ENCODE measurements around the gene LILRA2.
"Not testable (repeated sequence)": the region's sequence is repeated elsewhere in the genome, so short reads cannot be mapped to it uniquely, and the experiment has no call there.

Gene LILRA2

DNA sequence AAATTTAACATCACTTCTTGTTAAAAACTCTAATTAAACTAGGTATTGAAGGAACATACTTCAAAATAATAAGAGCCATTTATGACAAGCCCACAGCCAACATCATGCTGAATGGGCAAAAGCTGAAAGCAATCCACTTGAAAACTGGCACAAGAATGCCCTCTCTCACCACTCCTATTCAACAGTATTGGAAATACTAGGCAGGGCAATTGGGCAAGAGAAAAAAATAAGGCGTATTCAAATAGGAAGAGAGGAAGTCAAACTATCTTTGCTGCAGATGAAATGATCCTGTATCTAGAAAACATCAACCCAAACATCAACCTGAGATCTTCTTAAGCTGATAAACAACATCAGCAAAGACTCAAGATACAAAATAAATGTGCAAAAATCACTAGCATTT, 41.1 kb downstream of the LILRA2 start:
- Mint-ChIP-seq H3K36me3 (no peaks in the 10 kb centered on the region), H3K4me1 (ENCODE audit: low read depth) (no peaks in the 10 kb centered on the region), H3K4me3 (no peak overlapping the region), H3K27ac (no peak overlapping the region), H3K27me3 (peaks cover 5% of the 10 kb centered on the region), H3K9me3 (ENCODE audit: low read depth) (no peaks in the 10 kb centered on the region)

DNA sequence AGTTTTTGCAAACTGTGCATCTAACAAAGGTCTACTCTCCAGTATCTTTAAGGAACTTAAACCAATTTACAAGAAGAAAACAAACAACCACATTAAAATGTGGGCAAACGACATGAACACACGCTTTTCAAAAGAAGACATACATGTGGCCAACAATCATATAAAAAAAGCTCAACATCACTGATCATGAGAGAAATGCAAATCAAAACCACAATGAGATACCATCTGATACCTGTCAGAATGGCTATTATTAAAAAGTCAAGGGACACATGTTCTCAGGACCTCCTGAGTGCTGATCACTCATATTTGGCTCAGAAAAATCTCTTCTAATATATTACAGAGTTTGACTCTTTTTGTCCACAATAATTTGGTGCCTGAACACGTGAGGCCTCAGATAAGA, 42.5 kb downstream of the LILRA2 start:
- no peaks in the 10 kb centered on the region for H3K36me3 Mint-ChIP-seq
- H3K4me3 Mint-ChIP-seq = no peak overlapping the region
- H3K9me3 Mint-ChIP-seq (ENCODE audit: low read depth) = no peaks in the 10 kb centered on the region
- H3K27me3 Mint-ChIP-seq = peaks cover 5% of the 10 kb centered on the region
- H3K27ac Mint-ChIP-seq = no peak overlapping the region
- H3K4me1 Mint-ChIP-seq (ENCODE audit: low read depth) = no peaks in the 10 kb centered on the region

GRCh38 chr19:54616821-54617560, 43.4 kb downstream of the LILRA2 start:
- Mint-ChIP-seq H3K4me1 (ENCODE audit: low read depth) (no peaks in the 10 kb centered on the region), H3K4me3 (no peak overlapping the region), H3K27ac (no peak overlapping the region), H3K36me3 (no peaks in the 10 kb centered on the region), H3K9me3 (ENCODE audit: low read depth) (no peaks in the 10 kb centered on the region), H3K27me3 (peaks cover 6% of the 10 kb centered on the region)

- Mint-ChIP-seq H3K4me1 (ENCODE audit: low read depth) (no peaks in the 10 kb centered on the region), H3K36me3 (no peaks in the 10 kb centered on the region), H3K9me3 (ENCODE audit: low read depth) (no peaks in the 10 kb centered on the region), H3K27me3 (peaks cover 2% of the 10 kb centered on the region), H3K27ac (no peak overlapping the region), H3K4me3 (no peak overlapping the region)
Measured at GRCh38 chr19:54620464-54620863, 46.9 kb downstream of the LILRA2 start.

- Mint-ChIP-seq H3K27ac (no peak overlapping the region), H3K4me3 (no peak overlapping the region), H3K9me3 (ENCODE audit: low read depth) (no peaks in the 10 kb centered on the region), H3K27me3 (peaks cover 9% of the 10 kb centered on the region), H3K36me3 (no peaks in the 10 kb centered on the region), H3K4me1 (ENCODE audit: low read depth) (no peaks in the 10 kb centered on the region)
Measured at GRCh38 chr19:54622431-54622830, 48.8 kb downstream of the LILRA2 start.

DNA sequence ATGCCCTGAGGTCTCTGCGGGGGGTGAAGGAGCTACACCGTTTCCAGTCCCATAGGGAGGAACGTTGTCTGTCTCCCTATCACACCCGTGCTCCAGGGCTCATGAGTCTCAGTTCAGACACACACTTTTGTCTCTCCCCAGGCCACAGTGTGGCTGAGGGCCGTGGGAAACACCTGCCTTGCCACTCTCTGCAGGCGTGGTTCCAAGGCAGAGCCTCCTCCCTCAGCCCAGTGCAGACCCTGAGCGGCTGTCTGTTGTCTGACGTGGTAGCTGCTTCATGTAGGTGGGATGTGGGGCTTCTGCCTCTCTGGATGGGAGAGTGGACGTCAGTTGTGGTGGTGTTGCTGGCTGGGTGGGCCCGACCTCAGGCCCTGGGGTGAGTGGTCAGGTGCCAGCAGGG, 50.6 kb downstream of the LILRA2 start:
- not testable (repeated sequence) for H3K4me1 Mint-ChIP-seq (ENCODE audit: low read depth); H3K4me3 Mint-ChIP-seq; H3K9me3 Mint-ChIP-seq (ENCODE audit: low read depth); H3K36me3 Mint-ChIP-seq; H3K27ac Mint-ChIP-seq
- H3K27me3 Mint-ChIP-seq = peaks cover 14% of the 10 kb centered on the region

DNA sequence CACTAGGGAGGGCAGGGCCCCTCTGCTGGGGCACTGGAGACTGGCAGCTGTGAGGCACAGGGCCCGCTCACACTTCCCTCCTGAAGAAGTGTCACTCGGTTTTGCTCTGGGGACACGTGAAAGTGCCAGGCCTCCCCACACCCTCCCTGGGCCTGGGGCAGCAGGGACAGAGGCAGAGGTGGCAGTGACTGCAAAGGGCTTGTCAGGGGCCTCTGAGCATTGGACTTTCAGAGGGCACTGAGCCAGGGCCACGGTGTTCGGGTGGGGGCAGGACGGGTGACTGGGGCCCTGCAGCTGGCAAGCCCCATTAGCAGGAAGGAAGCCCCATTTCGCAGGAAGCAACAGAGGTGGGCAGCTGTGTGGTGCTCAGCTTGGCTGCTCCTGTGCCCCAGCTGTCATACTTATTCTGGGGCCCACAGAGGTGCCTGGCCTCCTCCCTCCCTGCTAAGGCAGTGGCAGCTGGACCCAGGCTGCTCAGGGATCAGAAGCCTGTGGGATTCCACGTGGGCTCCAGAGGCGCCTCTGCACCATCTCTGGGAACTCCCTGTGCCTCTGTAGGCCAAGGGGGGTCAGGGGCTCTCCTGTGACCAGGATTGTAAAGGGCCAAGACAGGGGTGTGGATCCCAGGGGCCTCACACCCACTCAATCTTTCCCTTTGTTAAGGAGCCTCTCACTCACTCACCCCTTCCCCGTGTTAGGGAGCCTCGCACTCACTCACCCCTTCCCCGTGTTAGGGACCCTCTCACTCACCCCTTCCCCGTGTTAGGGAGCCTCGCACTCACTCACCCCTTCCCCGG, 51.5 kb downstream of the LILRA2 start:
- H3K27ac Mint-ChIP-seq; H3K9me3 Mint-ChIP-seq (ENCODE audit: low read depth); H3K36me3 Mint-ChIP-seq; H3K4me1 Mint-ChIP-seq (ENCODE audit: low read depth); H3K4me3 Mint-ChIP-seq: not testable (repeated sequence)
- peaks cover 19% of the 10 kb centered on the region for H3K27me3 Mint-ChIP-seq

DNA sequence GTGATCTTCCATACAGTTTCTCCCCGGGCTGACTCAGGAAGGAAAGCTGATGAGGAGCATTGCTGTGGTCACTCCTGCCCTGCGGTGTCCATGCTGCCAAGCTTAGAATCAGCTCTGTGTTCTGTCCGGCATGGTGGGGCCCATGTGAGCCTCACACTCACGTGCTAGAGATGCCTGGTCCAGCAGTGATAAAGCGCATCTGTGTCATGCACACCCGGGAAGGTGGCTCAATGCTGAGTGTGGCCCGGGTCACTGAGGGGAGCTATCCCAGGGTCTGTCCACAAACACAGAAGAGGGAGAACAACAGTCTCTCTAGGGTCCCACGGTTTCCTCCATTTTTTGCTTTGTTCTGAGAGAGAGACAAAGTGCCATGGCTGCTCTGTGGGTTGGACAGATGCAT, 53.2 kb downstream of the LILRA2 start:
- Mint-ChIP-seq H3K9me3 (ENCODE audit: low read depth) (no peaks in the 10 kb centered on the region), H3K27me3 (peaks cover 18% of the 10 kb centered on the region), H3K27ac (no peak overlapping the region), H3K36me3 (no peaks in the 10 kb centered on the region), H3K4me1 (ENCODE audit: low read depth) (no peaks in the 10 kb centered on the region), H3K4me3 (no peak overlapping the region)

DNA sequence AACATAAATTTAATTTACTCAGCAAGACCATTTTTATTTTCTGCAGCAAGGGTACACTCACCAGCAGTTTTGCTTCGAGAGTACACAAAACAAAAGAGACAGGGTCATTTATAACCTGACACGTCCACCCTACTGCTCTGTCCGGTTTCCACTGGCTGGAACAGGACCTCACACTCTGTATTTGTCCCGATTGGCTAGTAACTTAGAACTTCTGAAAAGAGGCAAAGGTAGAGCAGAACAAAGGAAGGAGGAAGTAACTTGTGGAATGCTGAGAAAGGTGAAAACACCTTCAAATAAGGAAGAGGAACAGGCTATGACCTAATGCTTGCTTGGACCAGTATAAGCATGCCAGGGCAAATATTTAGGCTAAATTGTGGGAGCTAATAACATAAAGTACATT, 54.3 kb downstream of the LILRA2 start:
- H3K36me3 Mint-ChIP-seq; H3K9me3 Mint-ChIP-seq (ENCODE audit: low read depth); H3K27ac Mint-ChIP-seq; H3K4me3 Mint-ChIP-seq; H3K4me1 Mint-ChIP-seq (ENCODE audit: low read depth): not testable (repeated sequence)
- H3K27me3 Mint-ChIP-seq = peaks cover 20% of the 10 kb centered on the region

- H3K9me3 Mint-ChIP-seq (ENCODE audit: low read depth); H3K36me3 Mint-ChIP-seq; H3K4me1 Mint-ChIP-seq (ENCODE audit: low read depth); H3K27ac Mint-ChIP-seq; H3K4me3 Mint-ChIP-seq: not testable (repeated sequence)
- peaks cover 20% of the 10 kb centered on the region for H3K27me3 Mint-ChIP-seq
Measured at GRCh38 chr19:54630262-54630661, 56.7 kb downstream of the LILRA2 start, which contains the start of gene LILRB1. TSS of gene LILRB1 (plus strand) at chr19:54630484. CDS start at chr19:54631074, 590 bp downstream.

DNA sequence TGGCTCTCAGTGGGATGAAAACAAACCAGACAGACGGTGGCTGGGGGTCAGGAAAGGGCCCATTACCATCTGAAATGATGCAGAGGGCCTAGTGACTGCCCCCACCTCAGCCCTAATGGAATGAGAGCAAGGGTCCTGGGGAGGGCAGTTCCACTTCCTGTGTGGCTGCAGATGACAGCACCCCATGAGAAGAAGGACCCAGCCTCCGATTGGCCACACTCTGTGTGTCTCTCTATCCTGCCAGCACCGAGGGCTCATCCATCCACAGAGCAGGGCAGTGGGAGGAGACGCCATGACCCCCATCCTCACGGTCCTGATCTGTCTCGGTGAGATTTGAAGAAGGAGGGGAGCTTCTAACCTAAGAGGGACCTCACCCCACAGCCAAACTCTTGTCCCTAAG, 57.2 kb downstream of the LILRA2 start:
- H3K9me3 Mint-ChIP-seq (ENCODE audit: low read depth) = no peaks in the 10 kb centered on the region
- H3K27ac Mint-ChIP-seq = no peak overlapping the region
- peaks cover 20% of the 10 kb centered on the region for H3K27me3 Mint-ChIP-seq
- H3K4me3 Mint-ChIP-seq = no peak overlapping the region
- no peaks in the 10 kb centered on the region for H3K4me1 Mint-ChIP-seq (ENCODE audit: low read depth)
- H3K36me3 Mint-ChIP-seq = no peaks in the 10 kb centered on the region

- H3K36me3 Mint-ChIP-seq; H3K9me3 Mint-ChIP-seq (ENCODE audit: low read depth); H3K4me1 Mint-ChIP-seq (ENCODE audit: low read depth); H3K27ac Mint-ChIP-seq; H3K4me3 Mint-ChIP-seq: not testable (repeated sequence)
- H3K27me3 Mint-ChIP-seq = peaks cover 16% of the 10 kb centered on the region
Measured at GRCh38 chr19:54631489-54632337, 58.1 kb downstream of the LILRA2 start.

GRCh38 chr19:54632517-54632916, 58.9 kb downstream of the LILRA2 start:
- H3K27me3 Mint-ChIP-seq = peaks cover 12% of the 10 kb centered on the region
- not testable (repeated sequence) for H3K9me3 Mint-ChIP-seq (ENCODE audit: low read depth); H3K27ac Mint-ChIP-seq; H3K4me3 Mint-ChIP-seq; H3K4me1 Mint-ChIP-seq (ENCODE audit: low read depth); H3K36me3 Mint-ChIP-seq

GRCh38 chr19:54633401-54633800, 59.8 kb downstream of the LILRA2 start:
- Mint-ChIP-seq H3K27me3 (peaks cover 8% of the 10 kb centered on the region), H3K36me3 (no peaks in the 10 kb centered on the region), H3K27ac (no peak overlapping the region), H3K9me3 (ENCODE audit: low read depth) (no peaks in the 10 kb centered on the region), H3K4me3 (no peak overlapping the region), H3K4me1 (ENCODE audit: low read depth) (no peaks in the 10 kb centered on the region)

DNA sequence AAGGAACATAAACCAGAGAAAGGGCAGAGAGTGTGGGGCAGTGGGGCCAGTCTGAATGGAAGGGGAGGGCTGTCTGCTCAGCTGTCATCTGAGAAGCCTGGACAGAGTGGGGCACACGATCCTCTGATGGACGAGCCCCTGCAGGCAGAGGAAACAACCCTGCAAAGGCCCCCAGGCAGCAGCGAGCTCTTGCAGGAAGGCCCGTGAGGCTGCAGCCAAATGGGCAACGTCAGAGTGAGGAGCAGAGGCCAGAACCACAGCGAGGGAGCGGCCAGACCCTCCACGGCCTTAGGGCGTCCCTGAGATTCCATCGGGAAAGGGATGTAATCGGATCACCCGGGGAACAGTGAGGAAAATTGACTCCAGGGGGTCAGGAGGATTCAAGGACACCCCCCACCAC, 62.5 kb downstream of the LILRA2 start:
- H3K27me3 Mint-ChIP-seq; H3K4me3 Mint-ChIP-seq; H3K36me3 Mint-ChIP-seq; H3K9me3 Mint-ChIP-seq (ENCODE audit: low read depth); H3K4me1 Mint-ChIP-seq (ENCODE audit: low read depth); H3K27ac Mint-ChIP-seq: not testable (repeated sequence)
